SK-N-MC (cell line): Measurements from ENCODE around the gene RPUSD3.

Experiments
- EZH2 ChIP-seq: fragments of 200-600 bp; sonication (generic); IDR thresholded peaks from one replicate; pipeline ENCODE4 v1.6.1; 2017; ENCODE audit warnings: antibody characterized with exemption
- POLR2AphosphoS5 ChIP-seq: IDR thresholded peaks from 2 replicates; pipeline ENCODE4 v1.6.1; 2012; ENCODE audit warnings: mild to moderate bottlenecking, low read depth, low read length, borderline replicate concordance

DNA sequence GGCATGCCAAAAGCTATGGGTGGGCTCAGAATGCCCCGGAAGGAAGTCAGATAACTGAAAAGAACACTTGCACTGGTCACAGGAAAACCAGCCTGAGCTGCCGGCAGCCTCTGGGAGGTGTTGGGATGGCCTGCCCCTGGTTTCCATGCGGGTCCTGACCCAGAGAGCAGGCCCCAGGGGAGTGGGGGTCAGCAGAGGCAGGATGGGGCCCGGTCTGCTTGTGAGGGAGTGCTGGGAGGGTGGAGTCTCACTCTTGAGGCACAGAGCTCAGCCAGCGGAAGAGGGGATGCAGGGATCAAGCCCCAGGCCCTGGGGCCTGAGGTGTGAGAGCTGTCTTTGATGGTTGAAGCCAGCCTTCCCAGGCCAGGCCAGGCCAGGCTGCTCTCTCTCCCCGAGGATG lies 2.4 kb upstream of the RPUSD3 start:
- TF ChIP-seq POLR2AphosphoS5 (no peak), EZH2 (no peak)
